Thyroid gland (tissue), 4 donors: Measurements from ENCODE around the gene IGFBP5.

ENCODE experiments used
- CTCF ChIP-seq, 6 experiments: fragments of 200-600 bp in 3 of 6; fragments of 450-650 bp in 3 of 6; sonication (generic) in 3 of 6; IDR thresholded peaks; one replicate each; pipeline ENCODE4 v1.5.1; 2016 to 2019; ENCODE audit warnings: antibody characterized with exemption in 6 of 6, mild to moderate bottlenecking in 2 of 6, inconsistent platforms in 1 of 6, moderate library complexity in 1 of 6
- POLR2A ChIP-seq, 2 donors: fragments of 450-650 bp; IDR thresholded peaks; one replicate each; pipeline ENCODE4 v1.6.1; 2017; ENCODE audit warnings: antibody characterized with exemption in 2 of 2, mild to moderate bottlenecking in 2 of 2, moderate library complexity in 1 of 2

GRCh38 chr2:216645636-216645950 is 49.8 kb downstream of the IGFBP5 start:
- no peak for TF ChIP-seq CTCF (IDR thresholded peaks at IDR 0.05)
- no peak for TF ChIP-seq POLR2A (IDR thresholded peaks at IDR 0.05)
